Left cardiac atrium (tissue), 4 donors: ENCODE data around the gene IL1RL2. TPM values are rescaled to one million over a fixed set of nuclear protein-coding genes. Genes with fewer than 3 reads are reported as not detected.

Experiments used
- ATAC-seq, 2 donors: fragments of 200-7000 bp; cut with Tn5 transposase; one replicate each; pipeline ENCODE4 v1.9.1; 2020; ENCODE audit warnings: mild to moderate bottlenecking in 2 of 2, moderate library complexity in 2 of 2
- DNase-seq: peaks from one replicate; pipeline ENCODE4 v3.0.0-alpha.2; 2020
- intact Hi-C, 2 donors: fragments of 100-400 bp; cut with DNase I; formaldehyde crosslinking; loops; one replicate each; pipeline versions ENCODE4 v1.14.1 to v1.15.1; 2022 to 2023
- long read RNA-seq: library from polyadenylated mRNA; unstranded; transcript quantifications from one replicate; pipeline ENCODE4 v2.0.0, GENCODE V29; 2021
- total RNA-seq, 2 donors: library from RNA; stranded (reverse); fragmentation: NEBNext Ultra II Directional; extraction: Animal tissue kit (Norgen Biotek cat#: 25700); gene quantifications; one replicate each; pipeline ENCODE4 v1.2.1, GENCODE V29; 2021
- donor health status: DM: no; HTN: yes; CAD: no.
- donor health status: DM: no; HTN: yes; CAD: no; lungs with severe emphysema.
- donor health status: DM: yes; HTN: yes; CAD: no.
- donor health status: Dilated cardiomyopathy.

IL1RL2 gene
- 1 to 10 TPM in 1 of 2 donors, under 1 TPM in 1; 0.15 to 1.4 TPM for total RNA-seq
- long read RNA-seq, partial matches to known transcripts, result 0 of 1 reads
- long read RNA-seq, other reads (novel, unspliced or antisense), result 1 of 1 reads

DNA sequence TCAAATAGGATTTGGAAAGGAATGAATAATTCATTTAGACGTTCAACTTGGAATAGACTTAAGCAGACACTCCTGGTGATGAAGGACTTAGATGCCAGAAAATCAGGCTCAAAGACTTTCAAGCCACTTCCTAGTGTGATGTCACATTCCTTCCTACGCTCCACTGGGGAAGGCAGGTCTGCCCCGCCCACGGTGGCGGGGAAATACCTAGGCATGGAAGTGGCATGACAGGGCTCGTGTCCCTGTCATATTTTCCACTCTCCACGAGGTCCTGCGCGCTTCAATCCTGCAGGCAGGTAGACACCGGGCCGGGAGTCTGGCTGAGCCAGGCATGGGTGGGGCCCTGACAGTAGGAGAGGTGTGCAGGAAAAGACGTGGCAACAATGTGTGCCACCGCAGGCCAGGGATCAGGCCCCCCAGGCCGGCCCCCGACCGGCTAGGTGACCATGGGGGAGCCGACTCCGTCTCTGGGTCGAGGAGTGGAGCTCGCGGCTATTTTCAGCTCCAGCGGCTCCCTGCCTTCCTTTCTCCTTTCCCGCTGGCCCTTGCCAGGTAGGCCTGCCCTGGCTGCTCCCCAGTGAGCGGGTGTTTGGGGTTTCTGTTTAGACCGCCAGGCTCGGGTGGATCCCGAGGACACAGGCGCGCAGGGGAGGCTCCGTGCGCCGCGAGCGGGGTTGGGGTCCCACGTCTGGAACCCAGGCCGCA, at the start of gene IL1RL2:
TSS of gene IL1RL2 (plus strand) at position 233 of the 705 bp plus-strand sequence. CDS start 845 bp downstream, outside the sequence.
- ATAC-seq (peak; percentile 19 to 56), DNase-seq (peak; percentile 50)
- intact Hi-C loops, result no loop called here

- intact Hi-C loops, result no loop called here
- ATAC-seq (no peak), DNase-seq (no peak)
These were observed 49.7 kb upstream of the IL1RL2 start for GRCh38 chr2:102137138-102137537.

DNA sequence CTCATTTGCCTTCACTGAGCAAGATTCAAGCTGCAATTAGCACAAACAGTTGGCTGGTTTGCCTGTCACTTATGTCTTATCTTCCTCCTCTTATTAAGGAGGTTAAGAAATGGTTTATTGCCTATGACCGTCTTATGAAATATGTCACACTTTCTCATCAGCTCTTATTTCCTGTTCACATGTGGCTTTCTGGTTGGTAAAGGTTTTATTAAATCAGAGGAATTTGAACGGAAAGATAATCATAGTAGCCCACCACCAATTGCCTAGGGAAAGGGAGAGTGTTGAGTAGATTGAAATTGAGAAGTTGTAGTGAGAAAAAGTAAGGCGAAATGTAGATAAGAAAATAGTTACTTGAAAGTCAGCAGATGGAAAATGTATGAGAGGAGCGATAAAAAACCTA, 48.5 kb upstream of the IL1RL2 start:
- intact Hi-C loops, result no loop called here
- DNase-seq (no peak), ATAC-seq (no peak)

DNA sequence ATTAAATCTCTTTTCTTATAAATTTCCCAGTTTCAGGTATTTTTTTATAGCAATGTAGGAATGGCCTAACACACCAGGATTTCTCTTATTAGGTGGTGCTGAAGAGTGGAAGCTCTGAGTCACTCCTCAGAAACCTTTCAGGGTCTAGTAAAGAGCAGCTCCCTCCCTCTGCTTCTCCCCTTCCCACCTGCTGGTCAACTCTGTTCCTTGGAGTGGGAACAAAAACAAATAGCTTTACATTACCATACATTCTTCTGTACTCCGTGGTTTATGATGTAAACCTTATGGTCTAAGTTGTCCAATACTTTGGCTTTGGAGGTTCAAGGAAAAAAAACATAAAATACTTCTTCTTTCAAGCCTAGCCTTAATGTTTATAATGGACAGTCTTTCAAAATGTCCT, 47.0 kb upstream of the IL1RL2 start:
- no peak for ATAC-seq
- intact Hi-C loops, result no loop called here
- DNase-seq, result no peak

- DNase-seq (no peak), ATAC-seq (no peak)
- intact Hi-C loops, result no loop called here
These were observed 46.4 kb upstream of the IL1RL2 start for GRCh38 chr2:102140377-102140776.

DNA sequence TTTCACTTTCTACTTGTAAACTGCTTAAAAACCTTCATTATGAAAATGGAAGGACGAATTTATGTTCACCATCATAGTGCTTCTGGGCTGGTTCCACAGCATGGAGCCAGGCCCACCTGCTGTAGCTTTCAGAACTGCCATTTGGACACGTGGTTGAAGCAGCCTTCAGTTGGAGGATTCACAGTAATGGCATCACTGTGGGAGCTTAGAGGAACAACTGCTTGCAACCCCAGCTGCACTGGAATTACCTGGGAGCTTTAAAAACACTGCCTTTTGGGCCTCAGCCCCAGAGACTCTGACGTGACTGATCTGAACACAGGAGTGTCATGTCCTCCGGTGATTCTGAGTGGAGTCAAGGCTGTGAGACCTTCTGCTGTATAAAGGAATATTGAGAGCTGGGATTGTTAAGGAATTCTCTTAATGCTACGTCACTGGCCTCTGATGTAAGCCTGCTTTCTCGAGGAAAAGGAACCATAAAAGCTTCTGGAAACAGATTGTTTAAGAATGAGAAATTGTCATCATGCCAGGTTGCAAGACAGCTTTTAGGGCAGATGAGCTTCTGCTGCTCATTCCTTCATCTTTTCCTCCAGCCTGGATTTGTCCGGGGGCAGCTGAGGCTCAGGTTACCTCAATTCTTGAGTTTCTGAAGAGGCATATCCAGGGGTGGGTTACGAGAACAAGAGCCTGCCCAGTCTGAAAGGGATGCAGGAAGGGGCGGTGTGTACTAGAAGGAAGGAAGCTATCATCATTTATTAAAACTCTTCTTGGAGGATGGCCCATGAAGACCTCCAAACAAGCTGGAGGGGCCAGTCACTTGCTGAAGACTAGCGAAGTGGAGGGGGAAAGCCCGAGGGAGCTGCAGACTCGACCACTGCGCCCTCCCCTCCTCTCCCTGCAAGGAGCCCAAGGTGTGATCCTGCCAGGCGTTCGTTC, 45.5 kb upstream of the IL1RL2 start:
- intact Hi-C loops, result no loop called here
- ATAC-seq (peak in 1 of 2 donors; percentile 6), DNase-seq (no peak)

DNA sequence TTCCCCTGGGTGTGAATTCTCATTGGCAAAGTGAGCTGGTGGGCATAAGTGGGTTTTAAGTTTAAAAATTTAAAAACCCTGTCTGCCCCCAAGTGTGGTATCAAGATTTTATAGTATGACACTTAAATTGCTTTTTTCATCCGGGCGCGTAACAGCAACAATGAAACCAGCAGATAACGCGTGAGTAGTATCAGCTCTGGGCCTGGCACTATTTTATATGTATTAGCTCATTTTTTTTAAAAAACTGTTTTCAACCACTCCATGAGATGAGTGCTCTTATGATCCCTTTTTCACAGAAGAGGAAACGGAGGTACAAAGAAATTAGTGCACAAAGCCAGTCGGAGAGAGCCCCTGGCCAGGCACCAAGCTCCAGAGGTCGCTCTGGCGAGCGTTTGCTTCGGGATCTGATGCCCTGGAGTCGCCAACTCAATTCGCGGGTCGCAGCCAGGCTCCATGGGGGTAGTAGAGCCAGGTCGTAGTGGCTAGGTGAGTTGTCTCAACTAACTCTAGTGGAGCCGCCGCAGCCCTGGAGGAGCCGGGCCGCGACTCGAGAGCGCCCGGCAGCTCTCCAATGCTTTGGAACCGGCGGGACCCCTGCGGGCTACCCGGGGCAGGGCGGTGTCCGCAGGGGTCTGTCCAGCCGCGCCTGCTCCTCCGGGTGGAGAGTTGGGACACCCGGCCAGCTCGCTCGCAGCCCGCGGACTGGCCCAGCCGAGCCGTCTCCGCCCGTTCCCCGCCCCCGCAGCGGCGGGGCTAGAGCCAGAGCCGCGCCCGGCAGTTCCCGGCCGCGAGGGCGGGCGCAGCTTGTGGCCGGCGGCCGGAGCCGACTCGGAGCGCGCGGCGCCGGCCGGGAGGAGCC, 44.6 kb upstream of the IL1RL2 start, which contains the start of gene IL1R1:
TSS of gene IL1R1 (plus strand) at position 777 of the 859 bp plus-strand sequence. CDS start 14,979 bp downstream, outside the sequence.
- ATAC-seq (peak; percentile 91 to 95), DNase-seq (peak; percentile 90)
- intact Hi-C loops, result no loop called here

GRCh38 chr2:102142829-102143449, 43.9 kb upstream of the IL1RL2 start:
- ATAC-seq, result peak; percentile 0 to 1
- DNase-seq, result no peak
- intact Hi-C loops, result no loop called here

GRCh38 chr2:102143450-102143985, 43.3 kb upstream of the IL1RL2 start:
- intact Hi-C loops, result no loop called here

GRCh38 chr2:102144128-102144527, 42.7 kb upstream of the IL1RL2 start:
- intact Hi-C loops, result no loop called here
- DNase-seq, result peak; percentile 47
- peak in 1 of 2 donors; percentile 7 for ATAC-seq

More at GRCh38 chr2:102143450-102143985, 43.3 kb upstream of the IL1RL2 start:
- ATAC-seq, result peak in 1 of 2 donors; percentile 30
- DNase-seq, result peak; percentile 69

DNA sequence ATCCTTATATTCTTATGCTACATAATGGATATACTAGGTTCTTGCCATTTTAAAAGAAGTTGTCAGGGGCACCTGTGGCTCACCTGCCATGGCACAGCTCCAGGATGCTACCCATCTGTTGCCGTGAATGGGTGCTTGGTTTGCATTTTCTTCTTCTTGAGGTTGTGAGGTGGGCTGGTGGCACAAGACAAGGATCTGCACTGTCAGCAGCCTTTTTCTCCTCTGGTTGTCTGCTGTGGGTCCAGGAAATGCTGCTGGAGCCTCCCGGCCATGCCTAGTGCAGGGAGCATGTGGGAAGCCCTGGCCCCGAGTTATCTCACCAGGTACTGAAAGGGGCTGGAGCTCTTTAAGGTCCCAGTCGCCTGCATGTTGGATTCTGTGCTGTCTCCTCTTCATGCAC, 41.7 kb upstream of the IL1RL2 start:
- no peak for ATAC-seq
- intact Hi-C loops, result no loop called here
- no peak for DNase-seq

DNA sequence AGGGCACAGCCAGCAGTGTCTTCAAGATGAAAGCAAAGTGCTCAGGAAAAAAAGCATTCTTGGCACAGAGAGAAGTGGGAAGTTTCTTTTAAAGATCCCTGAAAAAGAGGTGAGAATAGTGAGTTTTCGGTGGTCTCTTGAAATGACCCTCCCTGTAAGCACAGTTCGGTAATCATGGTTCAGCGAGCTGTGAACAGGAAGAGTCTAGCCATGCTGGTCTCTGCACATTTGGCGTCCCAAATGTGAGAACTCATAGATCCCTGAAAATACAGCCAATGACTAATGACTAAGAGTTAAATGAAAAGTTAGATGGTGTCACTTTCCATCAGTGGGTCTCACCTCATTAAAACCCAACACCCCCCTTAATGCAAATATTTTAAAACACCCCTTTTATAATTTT, 40.9 kb upstream of the IL1RL2 start:
- intact Hi-C loops, result no loop called here
- ATAC-seq (no peak), DNase-seq (no peak)

DNA sequence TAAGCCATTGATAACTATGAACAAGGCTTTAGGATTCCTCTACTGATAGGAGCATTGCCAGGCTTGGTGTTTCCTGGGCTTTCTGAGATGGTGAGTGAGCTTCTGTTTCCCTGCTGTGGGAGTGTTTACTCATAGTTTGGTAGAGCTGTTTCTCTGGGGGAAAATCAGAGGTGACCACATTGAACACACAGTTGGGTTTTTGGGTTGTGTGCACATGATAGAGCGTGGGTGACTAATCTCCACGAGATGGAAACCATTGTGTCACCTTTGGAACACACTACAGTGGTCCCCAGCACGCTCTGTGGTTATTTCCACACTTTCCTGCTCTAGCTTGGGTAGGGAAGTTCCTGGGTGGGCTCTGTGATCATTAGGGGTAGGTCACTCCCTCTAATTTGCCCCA, 38.9 kb upstream of the IL1RL2 start:
- intact Hi-C loops, result no loop called here
- DNase-seq (no peak), ATAC-seq (peak in 1 of 2 donors; percentile 4)

DNA sequence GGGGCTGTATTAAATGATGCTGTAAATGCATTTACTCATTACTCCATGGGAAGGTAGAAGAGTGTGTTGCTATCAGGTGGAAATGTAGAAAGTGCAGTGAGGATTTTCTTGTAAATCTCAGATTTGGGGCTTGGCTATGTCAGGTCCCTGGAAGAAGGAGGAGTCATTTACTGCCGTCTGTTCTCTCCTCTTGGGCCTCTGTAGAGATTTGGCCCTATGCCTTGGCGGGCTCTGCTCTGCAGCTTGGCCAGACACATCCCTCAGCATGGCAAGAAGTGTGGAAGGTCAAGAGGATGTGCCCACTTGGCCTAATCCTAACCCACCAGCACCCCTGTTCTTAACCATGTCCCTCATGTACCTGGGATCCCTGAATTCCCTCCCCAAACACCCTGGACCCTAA, 37.6 kb upstream of the IL1RL2 start:
- ATAC-seq (no peak), DNase-seq (no peak)
- intact Hi-C loops, result no loop called here

DNA sequence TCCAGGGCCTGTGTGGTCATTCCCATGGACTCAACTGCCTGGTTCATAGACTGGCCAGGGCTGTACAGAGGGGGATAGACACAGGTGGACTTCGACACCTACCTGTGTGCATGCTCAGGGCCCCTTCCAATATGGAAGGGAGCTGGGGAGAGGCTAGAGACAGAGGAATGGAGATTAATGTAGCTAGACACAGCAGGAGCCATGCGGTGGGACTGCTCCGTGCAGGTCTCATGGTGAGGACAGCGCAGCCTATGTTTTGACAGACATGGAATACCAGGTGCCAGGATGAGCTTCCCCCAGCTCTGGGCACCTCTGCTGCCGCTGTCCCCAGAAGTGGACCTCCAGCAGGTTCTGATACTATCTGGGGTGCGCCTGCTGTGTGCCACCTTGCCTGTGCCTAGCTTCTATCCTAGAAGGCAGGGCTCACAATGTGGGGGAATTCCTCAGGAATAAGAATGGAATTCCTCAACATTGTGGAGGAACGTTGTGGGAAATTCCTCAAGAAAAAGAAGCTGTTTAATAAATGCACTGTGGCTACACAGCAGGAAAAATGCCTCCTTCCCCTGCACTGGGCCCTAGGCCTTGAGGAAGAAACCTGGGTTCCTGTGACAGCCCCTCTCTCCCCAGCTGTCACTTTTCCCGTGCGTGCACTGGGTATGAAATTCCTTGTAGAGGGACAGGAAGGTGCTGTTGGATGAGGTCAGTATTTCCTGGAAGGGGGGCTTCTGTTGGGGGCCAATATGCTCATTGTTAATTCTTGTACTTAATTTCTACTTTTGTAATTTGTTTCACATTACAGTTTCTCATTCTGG, 37.0 kb upstream of the IL1RL2 start:
- DNase-seq (no peak), ATAC-seq (no peak)
- intact Hi-C loops, result no loop called here

GRCh38 chr2:102154364-102154763, 32.5 kb upstream of the IL1RL2 start:
- intact Hi-C loops, result no loop called here
- no peak for ATAC-seq
- no peak for DNase-seq

DNA sequence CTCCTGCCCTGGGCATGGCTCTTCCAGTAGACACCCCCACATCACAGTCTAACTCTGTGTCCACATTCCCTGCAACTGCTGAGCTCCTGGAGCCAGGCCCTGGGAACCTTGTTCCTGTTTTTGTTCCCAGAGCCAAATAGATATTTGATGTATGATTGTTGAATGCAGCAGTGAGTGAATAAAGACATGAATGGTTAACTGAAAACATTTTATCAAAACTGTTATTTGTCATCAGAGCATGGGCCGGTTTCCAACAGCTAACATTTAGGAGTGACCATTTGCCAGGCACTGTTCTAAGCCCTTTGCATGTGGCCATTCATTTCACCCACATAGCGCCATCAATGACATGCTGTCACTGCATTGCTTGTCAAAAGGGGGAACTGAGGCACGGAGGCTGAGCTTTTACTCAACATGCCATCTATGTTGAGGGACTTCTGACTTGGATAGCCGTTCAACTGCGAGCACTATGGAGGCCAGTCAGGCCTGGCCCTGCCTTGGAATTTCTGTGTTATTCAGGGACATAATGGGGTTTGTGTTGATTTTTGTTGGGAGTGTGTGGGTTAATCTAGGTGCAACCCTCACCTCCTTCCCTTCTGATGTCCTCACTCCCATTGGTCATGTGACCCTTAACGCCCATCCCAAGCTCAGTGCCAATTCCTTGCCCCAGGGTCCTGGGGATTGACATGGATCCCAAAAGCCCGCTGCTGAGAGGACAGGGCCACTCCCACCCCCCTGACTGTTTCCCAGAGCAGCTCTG, 31.7 kb upstream of the IL1RL2 start:
- intact Hi-C loops, result no loop called here
- DNase-seq, result no peak
- ATAC-seq, result peak in 1 of 2 donors; percentile 7
